ENCODE data around the gene PRSS48.
"Not testable (repeated sequence)": the region's sequence is repeated elsewhere in the genome, so short reads cannot be mapped to it uniquely, and the experiment has no call there.

PRSS48 gene, protein sequence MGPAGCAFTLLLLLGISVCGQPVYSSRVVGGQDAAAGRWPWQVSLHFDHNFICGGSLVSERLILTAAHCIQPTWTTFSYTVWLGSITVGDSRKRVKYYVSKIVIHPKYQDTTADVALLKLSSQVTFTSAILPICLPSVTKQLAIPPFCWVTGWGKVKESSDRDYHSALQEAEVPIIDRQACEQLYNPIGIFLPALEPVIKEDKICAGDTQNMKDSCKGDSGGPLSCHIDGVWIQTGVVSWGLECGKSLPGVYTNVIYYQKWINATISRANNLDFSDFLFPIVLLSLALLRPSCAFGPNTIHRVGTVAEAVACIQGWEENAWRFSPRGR

DNA sequence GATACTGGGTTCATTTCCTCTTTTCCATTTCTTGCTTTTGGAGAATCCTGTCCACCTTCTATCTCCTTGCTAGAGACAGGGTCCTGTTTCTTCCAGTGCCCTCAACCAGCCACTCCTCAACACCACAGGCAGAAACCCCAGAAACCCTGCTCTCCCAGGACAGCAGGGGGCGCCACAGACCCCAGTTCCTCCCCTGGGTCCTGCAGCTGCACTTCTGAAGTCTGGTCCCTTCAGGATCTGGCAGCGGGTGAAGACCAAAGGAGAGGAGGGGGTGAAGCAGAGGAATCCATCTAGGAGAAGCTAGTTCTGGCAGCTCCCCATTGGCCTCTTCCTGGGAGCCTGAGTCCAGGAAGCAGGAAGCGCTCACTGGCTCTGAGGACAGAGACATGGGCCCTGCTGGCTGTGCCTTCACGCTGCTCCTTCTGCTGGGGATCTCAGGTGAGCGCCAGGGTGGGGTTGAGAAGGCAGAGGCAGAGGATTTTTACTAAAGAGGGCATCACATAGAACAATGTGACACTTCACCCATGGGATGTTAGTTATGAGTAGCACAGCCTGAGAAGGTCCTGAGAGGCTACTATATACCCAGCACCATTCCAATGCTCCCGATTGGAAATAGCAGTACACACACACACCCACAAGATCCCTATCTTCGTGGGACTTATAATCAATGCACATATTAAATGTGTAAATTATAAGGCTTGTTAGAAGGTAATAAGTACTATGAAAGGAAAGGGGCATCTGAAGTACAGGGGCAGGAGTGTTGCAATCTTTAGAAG is at the start of gene PRSS48:
PRSS48 (plus strand) TSS at position 375 of the 776 bp plus-strand sequence; CDS start at position 387, 12 bp downstream.
- peak in 50 of 51 donors; percentile 5 to 86 (median 46) for DNase-seq

DNA sequence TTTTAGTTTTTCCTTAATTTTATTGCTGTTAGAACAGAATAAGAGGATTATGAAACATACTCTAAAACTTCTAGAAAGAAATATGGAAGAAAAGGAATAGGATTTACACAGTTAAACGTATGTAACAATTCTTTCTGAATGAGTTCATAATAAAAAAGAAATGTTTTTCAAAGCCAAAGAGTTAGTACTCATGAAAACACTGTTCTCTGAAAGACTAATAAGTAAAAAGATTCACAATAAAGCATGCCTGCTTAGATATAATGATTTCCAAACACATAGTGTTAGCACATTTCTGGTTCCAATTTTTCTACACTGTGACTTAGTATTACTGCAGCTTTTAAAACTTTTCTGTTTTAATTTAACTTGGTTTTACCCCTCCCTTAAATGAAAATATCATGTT is 49.8 kb upstream of the PRSS48 start:
- DNase-seq, result no peak

DNA sequence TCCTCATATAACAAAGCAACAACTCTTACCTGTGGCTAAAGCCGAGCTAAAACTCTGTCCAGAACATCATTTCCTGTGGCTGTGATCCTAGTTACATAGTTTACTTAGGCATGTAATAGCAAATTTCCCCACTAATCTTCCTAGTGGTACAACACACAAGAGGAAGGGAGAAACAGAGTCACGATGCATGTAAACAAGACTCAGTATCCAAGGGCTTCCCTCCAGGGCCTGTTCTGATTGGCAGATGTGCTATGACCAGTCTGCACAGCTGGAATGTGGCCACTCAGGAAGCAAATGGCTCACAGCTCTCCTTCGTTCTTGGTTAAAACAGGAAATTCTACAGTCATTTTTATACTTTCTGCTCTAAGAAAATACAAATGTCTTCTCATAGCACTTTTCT is 49.2 kb upstream of the PRSS48 start:
- DNase-seq, result peak in 31 of 51 donors; percentile 3 to 65 (median 32)

DNA sequence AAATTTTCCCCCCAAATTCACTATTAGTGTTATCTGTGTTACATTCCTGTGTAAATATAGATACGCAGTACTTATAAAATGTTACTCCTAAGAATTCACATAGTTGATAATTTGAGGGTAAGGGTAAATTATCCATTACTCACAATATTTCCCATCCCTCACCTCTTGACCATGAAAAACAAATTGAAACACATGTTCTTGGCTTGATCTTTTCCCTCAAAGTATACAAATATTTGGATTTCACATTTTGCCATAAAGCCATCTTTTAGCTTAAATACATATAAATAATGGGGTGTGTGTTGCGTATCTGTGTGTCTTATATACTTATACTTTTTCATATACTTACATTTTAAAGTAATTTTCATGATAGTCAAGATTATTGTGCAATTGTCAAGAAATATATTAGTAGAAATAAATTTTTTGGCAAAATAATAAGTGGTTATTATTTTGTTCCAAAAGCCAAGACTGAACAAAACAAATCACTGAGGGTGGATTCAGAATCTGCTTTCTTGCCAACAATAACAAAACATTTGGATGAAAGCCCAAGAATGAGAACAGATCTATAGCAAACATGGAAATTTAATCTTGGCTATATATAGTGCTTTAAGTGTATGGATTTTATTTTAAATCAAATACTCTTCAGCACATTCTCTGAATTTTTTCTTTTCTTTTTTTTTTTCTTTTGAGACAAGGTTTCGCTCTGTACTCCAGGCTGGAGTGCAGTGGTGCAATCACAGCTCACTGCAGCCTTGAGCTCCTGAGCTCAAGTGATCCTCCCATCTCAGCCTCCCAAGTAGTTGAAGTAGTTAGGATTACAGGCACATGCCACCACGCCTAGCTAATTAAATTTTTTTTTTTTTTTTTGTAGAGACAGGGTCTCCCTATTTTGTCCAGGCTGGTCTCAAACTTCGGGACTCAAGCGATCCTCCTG is 48.5 kb upstream of the PRSS48 start:
- DNase-seq, result no peak

DNA sequence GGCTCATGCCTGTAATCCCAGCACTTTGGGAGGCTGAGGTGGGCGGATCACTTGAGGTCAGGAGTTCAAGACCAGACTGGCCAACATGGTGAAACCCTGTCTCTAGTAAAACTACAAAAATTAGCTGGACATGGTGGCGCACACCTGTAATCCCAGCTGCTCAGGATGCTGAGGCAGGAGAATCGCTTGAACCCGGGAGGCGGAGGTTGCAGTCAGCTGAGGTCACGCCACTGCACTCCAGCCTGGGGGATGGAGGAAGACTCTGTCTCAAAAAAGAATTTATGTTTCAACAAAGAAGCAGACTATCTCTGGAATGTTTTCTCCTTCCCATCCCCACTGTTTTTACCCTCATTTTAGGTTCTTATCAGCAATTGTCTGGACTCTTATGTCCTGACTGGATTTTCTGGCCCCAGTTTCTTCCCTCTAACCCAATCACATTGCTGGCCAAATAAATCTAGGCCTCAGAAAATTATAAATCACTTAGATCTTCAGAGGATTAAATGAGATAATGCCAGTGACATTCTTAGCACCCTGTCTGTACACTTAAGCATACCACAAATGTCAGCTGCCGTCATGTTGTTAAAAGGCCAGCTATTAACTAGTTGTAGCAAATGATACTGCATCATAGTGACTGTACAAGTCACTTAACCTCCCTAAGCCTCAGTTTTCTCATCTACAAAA is 44.9 kb upstream of the PRSS48 start:
- no peak for DNase-seq

DNA sequence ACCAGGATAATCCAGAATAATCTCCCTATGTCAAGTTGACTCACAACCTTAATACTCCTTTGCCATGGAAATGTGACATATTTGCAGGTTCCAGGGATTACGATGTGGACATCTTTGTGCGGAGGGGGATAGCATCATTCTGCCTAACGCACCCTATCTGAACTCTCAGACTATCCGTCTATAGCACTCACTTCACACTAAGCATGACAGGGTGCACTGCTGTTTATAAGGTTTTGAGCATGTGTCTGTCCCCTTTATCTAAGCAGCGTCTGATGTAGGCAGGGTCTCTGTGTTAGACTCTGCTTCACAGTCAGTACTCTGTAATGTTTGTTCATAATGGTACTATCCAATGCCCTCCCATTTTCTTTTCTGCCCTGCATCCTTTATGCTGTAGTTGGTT is 43.4 kb upstream of the PRSS48 start:
- no peak for DNase-seq

DNA sequence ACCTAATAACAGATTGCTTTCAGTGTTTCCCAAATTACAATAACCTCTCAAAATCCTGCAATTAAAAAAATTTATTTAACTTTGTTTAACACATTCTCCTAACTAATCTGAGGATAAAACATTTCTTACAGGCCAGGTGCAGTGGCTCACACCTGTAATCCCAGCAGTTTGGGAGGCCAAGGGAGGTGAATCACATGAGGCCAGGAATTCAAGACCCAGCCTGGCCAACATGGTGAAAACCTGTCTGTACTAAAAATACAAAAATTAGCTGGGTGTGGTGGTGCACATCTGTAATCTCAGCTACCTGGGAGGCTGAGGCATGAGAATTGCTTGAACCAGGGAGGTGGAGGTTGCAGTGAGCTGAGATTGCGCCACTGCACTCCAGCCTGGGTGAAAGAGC is 41.6 kb upstream of the PRSS48 start:
- DNase-seq, result not testable (repeated sequence)

DNA sequence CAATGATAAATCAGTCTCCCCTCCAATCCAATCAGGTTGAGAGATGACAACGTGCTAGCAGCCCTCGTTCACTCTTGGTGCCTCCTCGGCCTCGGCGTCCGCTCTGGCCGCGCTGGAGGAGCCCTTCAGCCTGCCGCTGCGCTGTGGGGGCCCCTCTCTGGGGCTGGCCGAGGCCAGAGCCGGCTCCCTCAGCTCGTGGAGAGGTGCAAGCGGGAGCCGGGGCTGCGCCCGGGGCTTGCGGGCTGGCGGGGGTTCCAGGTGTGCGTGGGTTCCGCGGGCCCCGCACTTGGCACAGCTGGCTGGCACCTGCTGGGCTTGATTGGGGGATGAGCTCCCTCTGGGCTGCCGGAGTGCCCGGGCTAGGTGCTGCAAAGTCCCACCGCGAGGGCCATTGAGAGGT is 40.9 kb upstream of the PRSS48 start:
- DNase-seq, result no peak

DNA sequence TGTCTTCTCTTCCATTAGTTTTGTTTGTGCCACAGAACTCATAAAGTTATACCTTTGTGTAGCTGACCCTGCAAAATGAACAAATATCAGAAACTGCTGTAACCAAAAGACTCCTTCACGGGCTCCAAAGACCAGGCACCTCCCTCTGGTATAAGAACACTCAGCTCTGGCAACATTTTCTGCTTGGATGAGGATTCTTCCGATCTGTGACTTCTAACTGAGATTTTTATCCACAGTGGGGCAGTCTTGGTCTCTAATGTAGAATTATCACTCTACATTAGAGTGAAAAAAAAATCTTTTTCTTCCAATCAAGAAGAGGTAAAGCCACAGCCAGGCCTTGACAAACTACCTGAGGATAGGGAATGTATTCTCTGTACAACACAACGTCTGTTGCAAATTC is 38.5 kb upstream of the PRSS48 start:
- peak in 4 of 51 donors; percentile 16 to 54 (median 28) for DNase-seq

DNA sequence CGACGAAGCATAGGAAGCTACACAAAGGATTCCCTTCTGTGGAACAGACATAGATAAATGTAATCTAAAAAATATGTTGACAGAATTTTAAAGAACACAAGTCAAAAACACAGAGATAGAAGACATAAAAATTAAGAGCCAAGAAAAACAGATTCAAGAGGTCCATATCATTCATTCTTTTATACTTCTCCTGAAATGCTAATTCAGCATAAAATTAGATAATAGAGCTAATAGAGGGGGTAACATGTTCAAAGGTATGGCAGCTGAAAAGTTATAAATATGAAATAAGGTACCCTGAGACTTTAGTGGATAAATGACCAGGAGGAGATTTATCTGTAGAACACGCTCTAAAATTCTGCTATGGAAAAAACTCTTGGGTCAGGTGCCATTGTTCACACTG is 37.4 kb upstream of the PRSS48 start:
- no peak for DNase-seq

DNA sequence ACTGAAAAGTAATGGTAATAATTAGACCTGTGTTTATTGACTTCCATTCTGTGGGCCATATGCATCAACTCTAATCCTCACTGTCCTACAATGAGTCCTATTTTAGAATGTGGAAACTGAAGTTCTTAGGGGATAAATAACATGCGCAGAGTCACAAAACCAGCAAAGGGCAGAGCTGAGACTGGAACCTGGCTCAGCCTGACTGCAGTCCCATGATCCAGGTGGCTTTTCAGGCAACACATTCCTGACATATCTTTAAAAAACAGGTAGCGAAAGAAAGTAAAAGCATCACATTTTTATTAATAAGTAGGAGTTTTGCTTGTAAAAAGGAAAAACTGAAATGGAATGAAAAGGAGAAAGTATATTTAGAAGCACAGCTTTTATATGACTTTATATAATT is 34.7 kb upstream of the PRSS48 start:
- no peak for DNase-seq

DNA sequence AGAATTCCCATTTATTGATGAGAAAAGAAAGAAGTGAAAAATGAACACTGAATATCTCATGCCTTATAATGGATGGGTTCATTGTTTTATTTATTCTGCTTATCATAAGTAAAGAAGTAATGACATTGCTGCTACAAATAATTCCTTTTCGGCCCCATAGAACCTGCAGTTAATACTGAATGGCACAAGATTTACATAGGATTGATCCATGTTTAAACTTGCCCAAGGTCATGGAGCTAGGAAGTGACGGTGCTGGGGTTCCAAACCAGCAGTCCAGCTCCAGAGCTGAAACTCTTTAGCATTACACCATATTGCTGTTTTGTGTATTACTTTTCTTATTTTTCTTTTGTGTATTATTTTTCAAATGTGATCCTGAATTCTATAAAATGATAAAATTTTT is 30.2 kb upstream of the PRSS48 start:
- no peak for DNase-seq

DNA sequence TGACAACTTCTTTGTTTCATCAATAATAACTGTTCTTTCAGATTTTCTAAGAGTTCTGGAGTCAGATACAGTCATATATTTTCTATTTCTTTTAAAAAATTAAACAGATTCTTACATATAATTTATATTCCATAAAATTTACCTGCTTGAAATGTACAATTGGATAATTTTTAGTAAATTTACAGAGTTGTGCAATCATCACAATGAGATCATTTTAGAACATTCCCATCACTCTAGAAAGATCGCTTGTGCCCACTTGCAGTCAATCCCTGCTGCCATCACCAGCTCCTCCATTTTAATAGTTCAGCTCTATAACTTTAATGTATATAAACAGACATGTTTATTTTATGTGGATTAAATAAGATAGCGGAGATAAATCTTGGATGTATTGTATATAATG is 29.6 kb upstream of the PRSS48 start:
- DNase-seq, result no peak

DNA sequence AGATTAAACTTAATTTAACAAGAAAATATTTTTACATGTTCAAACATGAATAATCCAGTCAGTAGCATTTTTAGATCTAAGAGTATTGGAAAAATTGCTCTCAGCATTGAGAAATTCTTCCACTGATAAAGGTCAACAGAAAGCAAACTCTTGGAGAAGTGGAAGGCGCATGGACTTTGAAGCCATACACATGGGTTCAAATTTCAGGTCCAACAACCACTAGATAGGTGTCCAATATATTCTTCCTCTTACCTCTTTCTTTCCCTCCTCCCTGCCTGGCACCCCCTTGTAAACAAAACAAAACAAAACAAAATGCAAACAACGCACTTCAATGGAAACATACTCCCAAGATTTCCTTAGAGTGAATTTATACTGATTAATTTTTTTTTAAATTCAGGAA is 28.4 kb upstream of the PRSS48 start:
- no peak for DNase-seq

DNA sequence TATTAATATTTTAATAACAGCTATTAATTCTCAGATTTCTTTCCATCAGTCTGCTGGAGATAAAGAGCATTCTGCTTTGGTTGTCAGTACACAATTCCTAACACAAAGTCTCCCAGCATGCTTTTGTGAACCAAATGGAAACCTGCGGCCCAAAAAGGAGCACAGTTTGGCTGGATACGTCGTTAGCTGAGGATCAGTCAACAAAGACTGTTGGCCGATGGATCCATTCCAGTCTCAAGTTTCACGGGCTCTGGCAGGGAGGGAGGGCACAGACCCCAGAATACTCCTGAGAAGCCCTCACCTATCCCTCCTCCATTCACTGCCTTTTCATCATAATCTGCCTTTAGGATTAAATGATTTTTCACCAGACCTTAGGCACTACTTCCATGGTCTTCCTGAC is 26.3 kb upstream of the PRSS48 start:
- no peak for DNase-seq

DNA sequence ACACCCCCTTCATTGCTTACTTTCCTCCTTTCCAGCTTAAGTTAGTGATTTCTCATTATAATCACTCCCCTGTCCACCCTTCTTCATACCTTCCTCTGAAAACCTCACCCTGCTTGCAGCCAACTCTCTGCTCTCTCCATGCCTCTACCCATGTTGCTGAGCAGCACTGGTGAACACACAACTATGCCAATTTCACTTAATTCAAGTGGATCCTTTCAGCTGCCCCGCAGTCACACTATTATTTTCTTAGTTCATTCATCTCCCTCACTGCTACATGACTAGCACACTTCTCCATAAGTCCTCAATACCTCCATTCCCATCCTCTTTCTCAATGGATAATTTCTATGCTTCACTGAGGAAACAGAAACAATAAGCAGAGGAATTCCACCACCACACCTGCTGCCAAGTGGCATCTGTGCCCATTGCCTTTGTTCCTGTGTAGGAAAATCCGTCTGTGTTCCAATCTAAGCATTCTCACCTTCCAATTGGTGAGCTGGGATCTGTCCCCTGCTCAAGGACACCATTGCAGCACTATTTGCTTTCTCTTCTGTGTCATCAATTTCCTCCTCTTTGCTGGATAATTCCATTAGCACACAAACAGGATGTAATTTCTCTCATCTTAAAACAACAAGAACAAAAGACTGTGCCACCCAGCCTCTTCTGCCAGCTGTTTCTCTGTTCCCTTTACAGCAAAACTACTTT is 25.2 kb upstream of the PRSS48 start:
- peak in 1 of 51 donors; percentile 2 for DNase-seq

DNA sequence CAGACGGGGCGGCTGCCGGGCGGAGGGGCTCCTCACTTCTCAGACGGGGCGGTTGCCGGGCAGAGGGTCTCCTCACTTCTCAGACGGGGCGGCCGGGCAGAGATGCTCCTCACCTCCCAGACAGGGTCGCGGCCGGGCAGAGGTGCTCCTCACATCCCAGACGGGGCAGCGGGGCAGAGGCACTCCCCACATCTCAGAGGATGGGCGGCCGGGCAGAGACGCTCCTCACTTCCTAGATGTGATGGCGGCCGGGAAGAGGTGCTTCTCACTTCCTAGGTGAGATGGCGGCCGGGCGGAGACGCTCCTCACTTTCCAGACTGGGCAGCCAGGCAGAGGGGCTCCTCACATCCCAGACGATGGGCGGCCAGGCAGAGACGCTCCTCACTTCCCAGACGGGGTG is 21.7 kb upstream of the PRSS48 start:
- not testable (repeated sequence) for DNase-seq

DNA sequence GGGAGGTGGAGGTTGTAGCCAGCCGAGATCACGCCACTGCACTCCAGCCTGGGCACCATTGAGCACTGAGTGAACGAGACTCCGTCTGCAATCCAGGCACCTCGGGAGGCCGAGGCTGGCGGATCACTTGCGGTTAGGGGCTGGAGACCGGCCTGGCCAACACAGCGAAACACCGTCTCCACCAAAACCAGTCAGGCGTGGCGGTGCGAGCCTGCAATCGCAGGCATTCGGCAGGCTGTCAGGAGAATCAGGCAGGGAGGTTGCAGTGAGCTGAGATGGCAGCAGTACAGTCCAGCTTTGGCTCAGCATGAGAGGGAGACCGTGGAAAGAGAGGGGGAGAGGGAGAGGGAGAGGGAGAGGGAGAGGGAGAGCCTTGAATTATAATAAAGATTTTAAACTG is 21.3 kb upstream of the PRSS48 start:
- DNase-seq, result not testable (repeated sequence)

DNA sequence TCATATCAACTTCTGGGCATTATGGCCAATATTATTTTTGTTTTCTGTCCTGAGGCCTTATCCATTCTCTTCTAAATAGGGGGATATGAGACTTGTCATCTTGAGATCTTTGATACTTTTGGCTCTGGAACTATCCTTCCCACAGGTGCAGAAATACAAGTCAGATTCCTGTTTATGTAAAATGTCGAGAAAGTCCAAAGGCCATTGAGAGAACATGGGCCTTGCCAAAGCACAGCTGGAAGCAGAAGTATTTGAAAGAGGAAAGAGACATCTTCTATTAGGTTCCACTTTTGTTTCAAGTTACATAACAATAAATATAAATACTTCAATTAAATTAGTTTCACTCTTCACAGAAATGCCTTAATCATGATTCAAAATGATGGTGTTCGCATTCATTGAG is 20.8 kb upstream of the PRSS48 start:
- no peak for DNase-seq

DNA sequence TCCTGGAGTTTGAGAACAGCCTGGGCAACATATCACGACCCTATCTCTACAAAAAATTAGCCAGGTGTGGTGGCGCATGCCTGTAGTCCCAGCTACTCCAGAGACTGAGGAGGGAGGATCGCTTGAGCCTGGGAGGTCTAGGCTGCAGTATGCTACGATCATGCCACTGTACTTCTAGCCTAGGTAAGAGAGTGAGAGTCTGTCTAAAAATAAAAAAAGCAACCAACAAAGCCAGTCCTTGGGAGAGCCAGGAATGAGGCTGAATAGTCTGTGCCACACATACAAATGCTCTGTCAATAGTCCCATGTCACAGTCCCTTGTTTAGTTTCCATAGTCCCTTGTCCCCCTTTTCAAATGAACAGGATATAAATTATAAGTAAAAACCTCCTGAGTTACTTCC is 19.3 kb upstream of the PRSS48 start:
- DNase-seq, result no peak

DNA sequence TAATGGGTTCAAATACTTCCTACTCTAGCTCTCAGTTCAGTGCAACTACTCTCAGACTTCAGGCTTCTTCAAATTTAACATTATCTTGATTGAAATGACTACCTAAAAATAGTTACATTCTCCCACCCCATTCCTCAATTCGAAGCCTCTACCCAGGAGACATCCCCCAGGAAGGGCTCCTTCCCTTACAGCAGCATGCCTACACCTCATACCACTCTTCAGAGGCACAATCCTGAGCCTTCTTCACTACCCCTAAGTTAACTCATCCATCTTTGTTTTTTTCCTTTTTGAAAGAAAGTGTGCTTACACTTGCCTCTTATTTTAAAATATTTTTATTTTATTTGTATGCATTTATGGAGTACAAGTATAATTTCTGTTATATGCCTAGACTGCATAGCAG is 17.2 kb upstream of the PRSS48 start:
- DNase-seq, result no peak
